ENCODE data around the gene DMD.
A peak's percentile ranks its signal among the peaks of the same experiment; 100 is the strongest.

DMD gene

GRCh38 chrX:31093639-31093975 is 2117.7 kb downstream of the DMD start:
- peaks cover 2% of the 10 kb centered on the region for H3K9me3 Mint-ChIP-seq
- ATAC-seq, result no peak
- no peaks in the 10 kb centered on the region for H3K36me3 Mint-ChIP-seq
- no peak overlapping the region for H3K4me3 Mint-ChIP-seq
- no peaks in the 10 kb centered on the region for H3K27me3 Mint-ChIP-seq
- H3K4me1 Mint-ChIP-seq, result peaks cover 11% of the 10 kb centered on the region
- no peak overlapping the region for H3K27ac Mint-ChIP-seq

- peak; percentile 47 for ATAC-seq
- peaks cover 9% of the 10 kb centered on the region for H3K4me1 Mint-ChIP-seq
- no peak overlapping the region for H3K27ac Mint-ChIP-seq
Observed at GRCh38 chrX:31092970-31093638, 2118.2 kb downstream of the DMD start.

DNA sequence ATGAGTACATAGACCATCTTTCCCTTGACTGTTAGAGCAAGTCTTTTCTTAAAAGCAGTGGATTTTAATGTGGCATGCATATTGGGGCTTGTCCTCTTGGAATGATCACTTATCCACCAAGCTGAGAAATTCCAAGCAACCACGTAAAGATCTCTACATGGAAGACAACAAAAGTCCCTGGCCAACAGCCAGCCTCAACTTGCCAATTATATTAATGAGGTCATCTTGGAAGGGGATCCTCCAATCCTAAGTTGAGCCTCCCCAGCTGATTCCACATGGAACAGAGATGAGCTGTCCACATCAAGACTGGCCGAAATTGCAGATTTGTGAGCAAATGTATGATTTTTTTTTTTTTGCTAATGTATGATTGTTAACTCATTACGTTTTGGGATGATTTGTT is 2118.9 kb downstream of the DMD start:
- no peaks in the 10 kb centered on the region for H3K27me3 Mint-ChIP-seq
- H3K27ac Mint-ChIP-seq, result no peak overlapping the region
- no peak for ATAC-seq
- H3K4me3 Mint-ChIP-seq, result no peak overlapping the region
- no peaks in the 10 kb centered on the region for H3K36me3 Mint-ChIP-seq
- H3K9me3 Mint-ChIP-seq, result peaks cover 2% of the 10 kb centered on the region
- H3K4me1 Mint-ChIP-seq, result peaks cover 9% of the 10 kb centered on the region

More at GRCh38 chrX:31092970-31093638, 2118.2 kb downstream of the DMD start:
- Mint-ChIP-seq H3K9me3 (peaks cover 2% of the 10 kb centered on the region), H3K36me3 (no peaks in the 10 kb centered on the region), H3K27me3 (no peaks in the 10 kb centered on the region), H3K4me3 (no peak overlapping the region)

- Mint-ChIP-seq H3K27ac (no peak overlapping the region), H3K4me3 (no peak overlapping the region), H3K36me3 (no peaks in the 10 kb centered on the region)
Observed at GRCh38 chrX:31091819-31092218, 2119.5 kb downstream of the DMD start.

DNA sequence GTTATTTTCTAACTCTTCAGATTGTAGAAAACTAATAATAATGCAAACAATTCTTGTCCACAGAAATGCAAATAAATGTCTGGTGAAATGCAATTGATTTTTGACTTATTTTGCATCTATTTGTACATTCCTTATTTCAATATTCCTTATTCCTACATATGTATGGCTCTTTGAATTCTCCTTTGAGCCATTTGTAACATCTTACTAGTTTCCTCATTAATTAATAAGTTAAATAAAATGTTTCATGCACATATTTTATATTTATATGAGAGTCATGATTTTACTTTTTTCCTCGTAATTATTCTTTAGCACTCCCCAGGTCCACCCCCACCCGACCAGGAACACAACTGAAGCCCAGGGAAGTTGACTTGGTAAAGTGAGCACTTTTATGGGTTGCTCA is 2136.8 kb downstream of the DMD start:
- Mint-ChIP-seq H3K9me3 (peaks cover 2% of the 10 kb centered on the region), H3K4me1 (no peaks in the 10 kb centered on the region), H3K4me3 (no peak overlapping the region), H3K36me3 (no peaks in the 10 kb centered on the region), H3K27me3 (no peaks in the 10 kb centered on the region), H3K27ac (no peak overlapping the region)
- ATAC-seq, result no peak

More at GRCh38 chrX:31091819-31092218, 2119.5 kb downstream of the DMD start:
- ATAC-seq, result no peak
- peaks cover 9% of the 10 kb centered on the region for H3K4me1 Mint-ChIP-seq
- peaks cover 1% of the 10 kb centered on the region for H3K9me3 Mint-ChIP-seq
- H3K27me3 Mint-ChIP-seq, result no peaks in the 10 kb centered on the region

DNA sequence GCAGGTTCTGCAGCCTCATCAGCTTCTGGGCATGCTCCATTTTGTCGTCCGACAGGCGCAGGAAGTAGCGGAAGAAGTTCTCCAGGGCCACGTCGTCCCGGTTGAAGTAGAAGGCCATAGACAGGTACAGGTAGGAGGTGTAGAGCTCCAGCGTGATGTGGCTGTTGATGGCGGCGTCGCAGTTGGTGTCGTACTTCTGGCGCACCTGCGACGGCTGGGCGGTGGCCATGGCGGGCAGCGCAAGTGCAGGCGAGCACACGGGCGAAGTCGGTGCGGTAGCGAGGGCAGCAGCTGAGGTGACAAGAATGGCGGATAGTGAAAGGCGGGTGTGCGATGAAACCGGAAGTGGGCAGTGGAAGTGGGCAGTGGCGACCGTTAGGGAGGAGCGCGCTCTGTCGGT is 2139.6 kb downstream of the DMD start, which contains the start of gene FTHL17:
TSS of gene FTHL17 (minus strand) at position 317 of the 400 bp plus-strand sequence. CDS start at position 229, 88 bp downstream.
- Mint-ChIP-seq H3K4me1 (no peaks in the 10 kb centered on the region), H3K27me3 (no peaks in the 10 kb centered on the region), H3K9me3 (peaks cover 2% of the 10 kb centered on the region), H3K27ac (no peak within 1 kb of the TSS), H3K4me3 (no peak within 1 kb of the TSS), H3K36me3 (no peaks in the 10 kb centered on the region)
- ATAC-seq, result no peak

DNA sequence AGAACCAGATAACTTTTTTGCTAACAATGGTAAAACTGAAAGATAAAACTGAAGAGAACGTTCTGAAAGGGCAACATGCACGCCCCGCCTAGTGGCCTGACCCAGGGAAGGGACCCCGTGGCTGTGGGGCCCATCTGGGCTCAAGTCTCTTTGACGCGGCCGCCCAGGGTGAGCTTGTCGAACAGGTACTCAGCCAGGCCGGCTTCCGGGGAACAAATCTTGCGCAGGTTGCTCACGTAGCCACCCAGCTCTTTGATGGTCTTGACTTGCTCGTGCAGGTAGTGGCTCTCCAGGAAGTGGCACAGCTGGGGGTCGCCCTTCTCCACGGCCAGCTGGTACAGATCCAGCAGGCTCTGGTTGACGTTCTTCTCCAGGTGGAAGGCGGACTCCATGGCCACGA is 2140.1 kb downstream of the DMD start:
- ATAC-seq, result no peak

DNA sequence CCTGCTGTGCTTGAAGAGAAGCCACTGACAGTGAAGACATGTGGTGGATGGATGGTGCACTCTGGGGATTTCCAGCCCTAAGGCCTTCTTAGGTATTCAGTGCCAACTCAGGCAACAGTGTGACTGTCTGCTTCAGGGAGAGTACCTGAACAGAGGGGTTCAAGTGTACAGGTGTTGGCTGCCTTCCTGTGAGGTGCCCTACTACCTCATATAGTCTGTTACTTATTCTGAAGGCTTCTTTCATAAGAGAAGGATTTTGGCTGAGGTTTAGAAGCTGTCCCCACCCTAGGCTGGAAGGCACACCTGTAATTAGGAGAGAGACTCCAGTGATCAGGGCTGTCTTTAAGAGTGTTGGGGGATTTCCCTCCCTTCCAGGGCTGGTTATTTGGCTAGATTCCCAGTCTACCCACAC is 2141.3 kb downstream of the DMD start:
- Mint-ChIP-seq H3K4me1 (no peaks in the 10 kb centered on the region), H3K4me3 (no peak overlapping the region), H3K36me3 (no peaks in the 10 kb centered on the region), H3K27ac (no peak overlapping the region), H3K27me3 (no peaks in the 10 kb centered on the region), H3K9me3 (peaks cover 2% of the 10 kb centered on the region)
- ATAC-seq, result no peak

More for the DNA sequence above, 2140.1 kb downstream of the DMD start:
- Mint-ChIP-seq H3K36me3 (no peaks in the 10 kb centered on the region), H3K27ac (no peak overlapping the region), H3K4me3 (no peak overlapping the region), H3K4me1 (no peaks in the 10 kb centered on the region), H3K9me3 (peaks cover 2% of the 10 kb centered on the region), H3K27me3 (no peaks in the 10 kb centered on the region)
